Left ventricle myocardium inferior (tissue), 1 donor: ENCODE data around the gene ATG7. TPM values are rescaled to one million over a fixed set of nuclear protein-coding genes. Genes with fewer than 3 reads are reported as not detected.

Source experiments
- DNase-seq: peaks from one replicate; pipeline ENCODE4 v3.0.0-alpha.2; 2020
- H3K27ac ChIP-seq: fragments of 200-600 bp; replicated peaks from 2 replicates; pipeline ENCODE4 v1.8.0; 2021
- H3K27me3 ChIP-seq: fragments of 200-600 bp; 2 replicates; pipeline ENCODE4 v1.8.0; 2021; ENCODE audit warnings: low read depth
- H3K36me3 ChIP-seq: fragments of 200-600 bp; 2 replicates; pipeline ENCODE4 v1.8.0; 2021
- H3K4me1 ChIP-seq: fragments of 200-600 bp; 2 replicates; pipeline ENCODE4 v1.8.0; 2021
- H3K4me3 ChIP-seq: fragments of 200-600 bp; 2 replicates; pipeline ENCODE4 v1.8.0; 2021; ENCODE audit warnings: mild to moderate bottlenecking, moderate library complexity
- H3K9me3 ChIP-seq: fragments of 200-600 bp; replicated peaks from 2 replicates; pipeline ENCODE4 v1.8.0; 2021
- intact Hi-C: fragments of 100-400 bp; cut with micrococcal nuclease; formaldehyde crosslinking; loops from one replicate; pipeline ENCODE4 v1.11.0; 2022
- total RNA-seq: library from RNA; stranded (reverse); fragmentation: NEBNext Ultra II Directional; extraction: Animal tissue kit (Norgen Biotek cat#: 25700); gene quantifications from one replicate; pipeline ENCODE4 v1.2.1, GENCODE V29; 2021
- TF ChIP-seq, protein P1 (sequence below): fragments of 200-600 bp; IDR thresholded peaks from 2 replicates; pipeline ENCODE4 v1.8.0; 2021; ENCODE audit warnings: antibody characterized with exemption, mild to moderate bottlenecking, borderline replicate concordance
- donor health status: DM: no; HTN: yes; CAD: no; lungs with severe emphysema.

Gene ATG7
- total RNA-seq, 1 donor from 2014 or later, result 15.7 TPM

DNA sequence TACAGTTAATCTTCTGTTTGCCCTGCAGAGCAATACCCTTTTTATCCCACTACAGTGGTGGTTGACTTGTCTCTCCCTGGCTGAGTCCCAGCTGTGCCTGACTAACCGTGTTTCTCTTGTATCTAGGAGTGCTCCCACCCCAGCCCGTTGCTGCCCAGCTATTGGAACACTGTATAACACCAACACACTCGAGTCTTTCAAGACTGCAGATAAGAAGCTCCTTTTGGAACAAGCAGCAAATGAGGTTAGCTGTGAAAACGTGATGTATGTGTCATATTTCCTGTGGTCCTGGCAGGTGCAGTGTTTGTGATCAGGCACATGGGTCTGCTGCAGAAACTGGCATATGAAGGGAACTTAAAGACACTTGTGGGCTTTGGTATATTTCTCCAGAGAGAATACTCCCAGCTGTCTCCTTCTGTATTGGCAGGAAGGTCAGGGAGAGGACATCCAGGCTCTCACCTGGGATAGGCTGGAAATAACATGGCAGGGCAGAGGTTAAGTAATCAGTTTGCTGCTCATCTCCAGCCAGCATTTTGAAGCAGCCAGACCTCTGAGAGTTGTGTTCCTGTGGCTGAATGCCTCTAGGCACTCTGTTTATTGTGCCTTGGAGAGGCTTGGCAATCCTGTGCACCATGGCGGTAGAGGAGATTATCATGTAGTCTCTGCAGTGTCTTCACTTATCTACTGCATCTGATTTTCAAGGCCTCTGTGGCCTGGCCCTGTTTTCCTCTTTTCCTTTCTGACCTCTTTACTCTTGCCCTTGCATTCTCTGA, 34.8 kb downstream of the ATG7 start:
- TF ChIP-seq, protein P1, sequence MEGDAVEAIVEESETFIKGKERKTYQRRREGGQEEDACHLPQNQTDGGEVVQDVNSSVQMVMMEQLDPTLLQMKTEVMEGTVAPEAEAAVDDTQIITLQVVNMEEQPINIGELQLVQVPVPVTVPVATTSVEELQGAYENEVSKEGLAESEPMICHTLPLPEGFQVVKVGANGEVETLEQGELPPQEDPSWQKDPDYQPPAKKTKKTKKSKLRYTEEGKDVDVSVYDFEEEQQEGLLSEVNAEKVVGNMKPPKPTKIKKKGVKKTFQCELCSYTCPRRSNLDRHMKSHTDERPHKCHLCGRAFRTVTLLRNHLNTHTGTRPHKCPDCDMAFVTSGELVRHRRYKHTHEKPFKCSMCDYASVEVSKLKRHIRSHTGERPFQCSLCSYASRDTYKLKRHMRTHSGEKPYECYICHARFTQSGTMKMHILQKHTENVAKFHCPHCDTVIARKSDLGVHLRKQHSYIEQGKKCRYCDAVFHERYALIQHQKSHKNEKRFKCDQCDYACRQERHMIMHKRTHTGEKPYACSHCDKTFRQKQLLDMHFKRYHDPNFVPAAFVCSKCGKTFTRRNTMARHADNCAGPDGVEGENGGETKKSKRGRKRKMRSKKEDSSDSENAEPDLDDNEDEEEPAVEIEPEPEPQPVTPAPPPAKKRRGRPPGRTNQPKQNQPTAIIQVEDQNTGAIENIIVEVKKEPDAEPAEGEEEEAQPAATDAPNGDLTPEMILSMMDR, result no peak
- no peak overlapping the region for H3K4me3 ChIP-seq
- peaks cover 61% of the 10 kb centered on the region for H3K36me3 ChIP-seq
- H3K27ac ChIP-seq, result peak overlapping the region; percentile 38
- H3K9me3 ChIP-seq, result no peaks in the 10 kb centered on the region
- no peaks in the 10 kb centered on the region for H3K27me3 ChIP-seq
- H3K4me1 ChIP-seq, result peaks cover 25% of the 10 kb centered on the region
- intact Hi-C loops, result no loop called here
- no peak for DNase-seq

DNA sequence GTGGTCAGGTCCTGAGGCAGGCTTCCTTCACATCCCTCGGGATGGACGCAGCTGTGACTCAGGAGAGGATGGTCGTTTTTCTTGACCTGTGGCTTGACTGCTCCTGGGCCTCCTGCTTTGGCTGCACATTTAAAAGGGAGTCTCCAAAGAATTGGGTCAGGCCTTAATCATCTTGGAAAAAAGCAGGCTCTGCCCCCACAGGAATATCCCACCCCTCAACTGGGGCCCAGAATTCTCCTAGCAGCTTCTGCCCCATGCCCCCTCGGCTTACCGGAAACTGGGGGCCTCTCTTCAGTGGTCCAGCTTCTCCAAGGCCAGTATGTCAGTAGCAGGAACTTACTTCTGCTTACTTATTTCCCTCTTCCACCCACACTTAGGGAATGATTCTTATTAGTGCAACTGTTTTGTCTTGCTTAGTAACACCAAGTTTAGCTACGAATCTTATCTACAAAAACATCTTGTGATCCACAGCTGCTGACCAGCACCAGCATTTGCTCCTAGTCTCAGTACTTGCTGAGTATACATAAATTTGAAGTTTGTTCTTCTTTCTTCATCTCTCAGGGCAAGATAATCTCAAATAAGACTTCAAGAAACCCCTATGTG, 35.7 kb downstream of the ATG7 start:
- TF ChIP-seq, protein P1, result no peak
- intact Hi-C loops, result no loop called here
- Histone ChIP-seq H3K27ac (peak overlapping the region; percentile 38), H3K27me3 (no peaks in the 10 kb centered on the region), H3K36me3 (peaks cover 52% of the 10 kb centered on the region), H3K9me3 (no peaks in the 10 kb centered on the region), H3K4me1 (peaks cover 25% of the 10 kb centered on the region), H3K4me3 (no peak overlapping the region)
- no peak for DNase-seq

DNA sequence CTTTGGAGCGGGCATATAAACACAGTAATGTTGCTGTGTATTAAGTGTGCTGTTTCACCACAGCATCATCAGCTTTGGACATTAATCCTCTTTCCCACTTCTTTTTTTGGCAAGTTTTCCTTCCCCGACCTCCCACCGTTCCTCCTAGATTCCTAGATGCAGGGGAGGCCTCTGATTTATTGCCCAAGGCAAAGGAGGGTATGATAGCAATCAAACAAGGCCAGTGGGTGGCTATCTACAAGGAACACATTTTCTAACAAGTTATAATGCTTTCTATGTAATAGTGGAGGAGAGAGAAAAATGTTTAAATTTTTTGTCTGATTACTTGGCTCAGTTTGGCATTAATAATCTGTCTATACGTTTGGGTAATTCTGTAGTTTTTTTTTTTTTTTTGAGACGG, 38.1 kb downstream of the ATG7 start:
- TF ChIP-seq, protein P1, result no peak
- H3K36me3 ChIP-seq, result peaks cover 70% of the 10 kb centered on the region
- no peaks in the 10 kb centered on the region for H3K27me3 ChIP-seq
- H3K9me3 ChIP-seq, result no peaks in the 10 kb centered on the region
- intact Hi-C loops, result no loop called here
- peaks cover 22% of the 10 kb centered on the region for H3K4me1 ChIP-seq
- DNase-seq, result no peak
- H3K4me3 ChIP-seq, result no peak overlapping the region
- no peak overlapping the region for H3K27ac ChIP-seq

DNA sequence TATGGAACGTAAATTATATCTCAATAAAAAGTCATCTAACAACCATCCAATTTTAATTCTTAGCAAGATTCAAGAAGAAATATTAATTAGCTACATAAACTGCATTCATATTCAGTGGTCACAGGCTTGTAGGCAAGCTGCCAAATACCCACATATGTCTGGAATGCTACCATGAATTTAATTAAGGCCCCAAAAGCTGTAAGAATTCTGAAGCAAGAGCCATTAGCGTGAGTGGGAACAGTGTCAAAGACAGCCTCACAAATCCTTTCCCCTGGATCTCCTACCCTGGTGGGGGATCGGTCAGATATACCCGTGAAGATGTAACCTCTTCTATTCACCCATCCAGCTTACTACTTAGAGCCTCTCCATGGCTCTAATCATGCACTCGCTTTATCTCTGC, 40.0 kb downstream of the ATG7 start:
- H3K27ac ChIP-seq, result no peak overlapping the region
- H3K27me3 ChIP-seq, result no peaks in the 10 kb centered on the region
- no peak overlapping the region for H3K4me3 ChIP-seq
- DNase-seq, result no peak
- TF ChIP-seq, protein P1, result no peak
- peaks cover 83% of the 10 kb centered on the region for H3K36me3 ChIP-seq
- peaks cover 3% of the 10 kb centered on the region for H3K4me1 ChIP-seq
- H3K9me3 ChIP-seq, result no peaks in the 10 kb centered on the region
- intact Hi-C loops, result no loop called here

DNA sequence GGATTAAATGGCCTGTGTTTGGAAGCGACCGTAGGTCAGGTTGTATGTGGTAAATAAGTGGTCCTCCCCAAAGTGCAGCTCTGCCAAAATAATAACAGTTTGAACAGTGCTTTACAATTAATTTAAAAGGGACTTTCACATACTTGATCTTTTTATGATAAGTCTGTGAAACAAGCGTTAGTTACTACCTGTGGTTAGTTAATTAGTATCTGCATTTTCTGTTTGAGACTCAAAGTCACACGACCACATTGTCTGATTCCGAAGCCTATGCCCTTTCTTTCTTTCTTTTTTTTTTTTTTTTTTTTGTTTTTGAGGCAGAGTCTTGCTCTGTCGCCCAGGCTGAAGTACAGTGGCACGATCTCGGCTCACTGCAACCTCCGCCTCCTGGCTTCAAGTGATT, 45.1 kb downstream of the ATG7 start:
- TF ChIP-seq, protein P1, result no peak
- no peak for DNase-seq
- H3K36me3 ChIP-seq, result peaks cover 86% of the 10 kb centered on the region
- no peaks in the 10 kb centered on the region for H3K9me3 ChIP-seq
- H3K27ac ChIP-seq, result no peak overlapping the region
- intact Hi-C loops, result no loop called here
- no peaks in the 10 kb centered on the region for H3K4me1 ChIP-seq
- H3K27me3 ChIP-seq, result no peaks in the 10 kb centered on the region
- no peak overlapping the region for H3K4me3 ChIP-seq
